HepG2 (cell line): ENCODE data around the gene RTN4RL2. TPM values are rescaled to one million over a fixed set of nuclear protein-coding genes. Genes with fewer than 3 reads are reported as not detected.

Source experiments
- ATF4 ChIP-seq, 2 experiments: fragments of 450-650 bp in 1 of 2; sonication (generic) in 1 of 2; formaldehyde crosslinking; IDR thresholded peaks; 2 replicates each; pipeline versions ENCODE4 v1.5.0 to v1.8.0; 2020 to 2022; ENCODE audit warnings: mild to moderate bottlenecking in 1 of 2, missing genetic modification reagents in 1 of 2
- ATF7-NPFF ChIP-seq: sonication (generic); formaldehyde crosslinking; IDR thresholded peaks from 2 replicates; pipeline ENCODE4 v1.8.1; 2023; ENCODE audit warnings: mild to moderate bottlenecking, low read depth, missing genetic modification reagents, moderate library complexity
- BRF2 ChIP-seq: sonication (generic); formaldehyde crosslinking; IDR thresholded peaks from 2 replicates; pipeline ENCODE4 v1.8.1; 2022; ENCODE audit warnings: mild to moderate bottlenecking, missing genetic modification reagents
- CEBPG ChIP-seq: IDR thresholded peaks from 2 replicates; pipeline ENCODE4 v1.6.1; 2016
- HMG20A ChIP-seq: IDR thresholded peaks from 2 replicates; pipeline ENCODE4 v1.6.1; 2016; ENCODE audit warnings: borderline replicate concordance
- TCF12 ChIP-seq, 2 experiments: fragments of 450-650 bp in 1 of 2; sonication (generic) in 1 of 2; formaldehyde crosslinking in 1 of 2; IDR thresholded peaks; 2 replicates each; pipeline versions ENCODE4 v1.6.1 to v1.8.0; 2017 to 2022; ENCODE audit warnings: antibody characterized with exemption in 1 of 2, mild to moderate bottlenecking in 1 of 2, missing genetic modification reagents in 1 of 2, moderate library complexity in 1 of 2
- TFE3 ChIP-seq: IDR thresholded peaks from 2 replicates; pipeline ENCODE4 v1.6.1; 2016
- ZBTB25 ChIP-seq: IDR thresholded peaks from 2 replicates; pipeline ENCODE4 v1.6.1; 2018; ENCODE audit warnings: missing genetic modification reagents
- ZNF407 ChIP-seq: sonication (generic); formaldehyde crosslinking; IDR thresholded peaks from one replicate; pipeline ENCODE4 v1.5.1; 2020; ENCODE audit warnings: mild to moderate bottlenecking, missing genetic modification reagents; ENCODE audit errors: not compliant biosample characterization
- ZNF547 ChIP-seq: sonication (generic); formaldehyde crosslinking; IDR thresholded peaks from 2 replicates; pipeline ENCODE4 v1.5.1; 2020; ENCODE audit warnings: mild to moderate bottlenecking, missing genetic modification reagents
- ZNF644 ChIP-seq: IDR thresholded peaks from 2 replicates; pipeline ENCODE4 v1.6.1; 2016; ENCODE audit warnings: low read depth
- polyA plus RNA-seq, 8 experiments: library from polyadenylated mRNA; depleted of rRNA in 3 of 8; stranded (reverse) in 7 of 8; unstranded in 1 of 8; fragments of >200 nt; fragmentation: Illumina TruSeq in 4 of 8; extraction: Trizol in 4 of 8; gene quantifications; 2 replicates each; pipeline versions ENCODE4 v1.2.1 to v1.2.3, GENCODE V29; 2011 to 2016; ENCODE audit warnings: low read depth in 4 of 8, missing spikeins in 1 of 8, mixed read lengths in 1 of 8; ENCODE audit not compliant: insufficient read depth in 1 of 8
- total RNA-seq, 5 experiments: library from RNA; depleted of rRNA; stranded (reverse); fragments of >200 nt; fragmentation: Illumina TruSeq; extraction: Trizol; gene quantifications; 2 replicates each; pipeline ENCODE4 v1.2.3, GENCODE V29; 2016; ENCODE audit warnings: low read depth in 1 of 5

The RTN4RL2 gene
- total and polyA plus RNA-seq, 2 of the 13 experiments (the other 11 are each of a cell fraction or from before 2014, with no cell fraction given) = 1.3 to 4.3 TPM

- peak; percentile 23; the same call in 1 of the 2 replicates for TF ChIP-seq BRF2
- TF ChIP-seq HMG20A (CRISPR knock-in tag) = peak; percentile 54; the same call in 1 of the 2 replicates
- TF ChIP-seq ZNF407 = peak; percentile 15
- TF ChIP-seq TFE3 = peak; percentile 22; the same call in 1 of the 2 replicates
- no peak for TF ChIP-seq TCF12 (IDR thresholded peaks at IDR 0.05)
- peak; percentile 83 for TF ChIP-seq TCF12 (CRISPR knock-in tag; IDR thresholded peaks at IDR 0.05)
- TF ChIP-seq ZBTB25 (CRISPR knock-in tag) = 0 out of 2 replicates have a peak, but pooled peaks have one; percentile 10
- no peak for TF ChIP-seq ZNF547
- TF ChIP-seq ATF4 (CRISPR knock-in tag; IDR thresholded peaks at IDR 0.05) = peak in 1 of 2 experiments; percentile 68; a peak in 2 of 4 replicates
- no peak; the same call in none of the 2 replicates for TF ChIP-seq ATF7-NPFF (CRISPR knock-in tag)
- peak; percentile 80 for TF ChIP-seq ZNF644 (CRISPR knock-in tag)
- peak; percentile 78 for TF ChIP-seq CEBPG (CRISPR knock-in tag)
Measured at GRCh38 chr11:57497303-57498247, 37.2 kb downstream of the RTN4RL2 start (continued).
